GM10266 (cell line): ENCODE results near the gene BCAS3.
"Not testable (repeated sequence)": the region's sequence is repeated elsewhere in the genome, so short reads cannot be mapped to it uniquely, and the experiment has no call there.

ENCODE experiments used
- DNase-seq: peaks from one replicate; pipeline ENCODE4 v3.0.0; 2012; ENCODE audit errors: extremely low spot score
- TF ChIP-seq, protein P1 (sequence below): IDR thresholded peaks from 2 replicates; pipeline ENCODE4 v1.5.1; 2012; ENCODE audit warnings: mild to moderate bottlenecking, low read depth; ENCODE audit not compliant: control insufficient read depth, insufficient read depth; ENCODE audit errors: missing control alignments

BCAS3 gene

DNA sequence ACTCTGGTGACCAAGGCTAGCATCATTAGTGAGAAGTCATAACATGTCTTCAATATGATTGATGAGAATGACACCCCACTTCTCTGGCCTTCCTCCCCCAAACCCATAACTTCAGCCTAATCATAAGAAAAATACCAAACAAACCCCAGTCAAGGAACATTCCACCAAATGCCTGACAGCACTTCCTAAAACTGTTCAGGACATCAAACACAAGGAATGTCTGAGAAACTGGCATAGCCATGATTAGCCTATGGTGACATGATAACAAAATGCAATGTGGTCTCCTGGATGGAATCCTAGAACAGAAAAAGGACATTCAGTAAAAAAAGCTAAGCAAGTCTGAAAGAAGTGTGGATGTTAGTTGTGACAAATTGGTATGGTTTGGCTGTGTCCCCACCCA, 749.9 kb downstream of the BCAS3 start:
- TF ChIP-seq, protein P1, sequence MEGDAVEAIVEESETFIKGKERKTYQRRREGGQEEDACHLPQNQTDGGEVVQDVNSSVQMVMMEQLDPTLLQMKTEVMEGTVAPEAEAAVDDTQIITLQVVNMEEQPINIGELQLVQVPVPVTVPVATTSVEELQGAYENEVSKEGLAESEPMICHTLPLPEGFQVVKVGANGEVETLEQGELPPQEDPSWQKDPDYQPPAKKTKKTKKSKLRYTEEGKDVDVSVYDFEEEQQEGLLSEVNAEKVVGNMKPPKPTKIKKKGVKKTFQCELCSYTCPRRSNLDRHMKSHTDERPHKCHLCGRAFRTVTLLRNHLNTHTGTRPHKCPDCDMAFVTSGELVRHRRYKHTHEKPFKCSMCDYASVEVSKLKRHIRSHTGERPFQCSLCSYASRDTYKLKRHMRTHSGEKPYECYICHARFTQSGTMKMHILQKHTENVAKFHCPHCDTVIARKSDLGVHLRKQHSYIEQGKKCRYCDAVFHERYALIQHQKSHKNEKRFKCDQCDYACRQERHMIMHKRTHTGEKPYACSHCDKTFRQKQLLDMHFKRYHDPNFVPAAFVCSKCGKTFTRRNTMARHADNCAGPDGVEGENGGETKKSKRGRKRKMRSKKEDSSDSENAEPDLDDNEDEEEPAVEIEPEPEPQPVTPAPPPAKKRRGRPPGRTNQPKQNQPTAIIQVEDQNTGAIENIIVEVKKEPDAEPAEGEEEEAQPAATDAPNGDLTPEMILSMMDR = no peak
- no peak for DNase-seq

DNA sequence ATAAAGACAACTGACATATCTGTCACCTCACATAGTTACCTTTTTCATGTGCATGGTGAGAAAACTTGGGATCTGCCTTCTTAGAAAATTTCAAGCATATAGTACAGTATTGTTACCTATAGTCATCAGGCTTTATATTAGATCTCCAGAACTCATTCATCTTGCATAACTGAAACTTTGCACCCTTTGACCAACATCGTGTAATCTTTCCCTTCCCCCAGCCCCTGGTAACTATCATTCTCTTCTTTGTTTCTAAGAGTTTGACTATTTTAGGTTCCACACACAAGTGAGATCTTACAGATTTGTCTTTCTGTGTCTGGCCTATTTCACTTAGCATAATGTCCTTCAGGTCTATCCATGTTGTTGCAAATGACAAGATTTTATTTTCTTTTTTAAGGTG, 751.6 kb downstream of the BCAS3 start:
- DNase-seq = no peak
- TF ChIP-seq, protein P1 = no peak

DNA sequence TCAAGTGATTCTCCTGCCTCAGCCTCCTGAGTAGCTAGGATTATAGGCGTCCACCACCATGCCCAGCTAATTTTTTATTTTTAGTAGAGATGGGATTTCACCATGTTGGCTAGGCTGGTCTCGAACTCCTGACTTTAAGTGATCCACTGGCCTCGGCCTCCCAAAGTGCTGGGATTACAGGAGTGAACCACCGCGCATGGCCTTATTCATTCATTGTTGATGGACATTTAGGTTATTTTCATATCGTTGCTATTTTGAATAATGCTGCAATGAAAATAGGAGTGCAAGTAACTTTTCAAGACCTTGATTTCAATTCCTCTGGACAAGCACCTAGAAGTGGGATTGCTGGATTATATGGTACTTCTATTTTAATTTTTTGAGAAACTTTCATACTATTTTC, 752.2 kb downstream of the BCAS3 start:
- not testable (repeated sequence) for DNase-seq

DNA sequence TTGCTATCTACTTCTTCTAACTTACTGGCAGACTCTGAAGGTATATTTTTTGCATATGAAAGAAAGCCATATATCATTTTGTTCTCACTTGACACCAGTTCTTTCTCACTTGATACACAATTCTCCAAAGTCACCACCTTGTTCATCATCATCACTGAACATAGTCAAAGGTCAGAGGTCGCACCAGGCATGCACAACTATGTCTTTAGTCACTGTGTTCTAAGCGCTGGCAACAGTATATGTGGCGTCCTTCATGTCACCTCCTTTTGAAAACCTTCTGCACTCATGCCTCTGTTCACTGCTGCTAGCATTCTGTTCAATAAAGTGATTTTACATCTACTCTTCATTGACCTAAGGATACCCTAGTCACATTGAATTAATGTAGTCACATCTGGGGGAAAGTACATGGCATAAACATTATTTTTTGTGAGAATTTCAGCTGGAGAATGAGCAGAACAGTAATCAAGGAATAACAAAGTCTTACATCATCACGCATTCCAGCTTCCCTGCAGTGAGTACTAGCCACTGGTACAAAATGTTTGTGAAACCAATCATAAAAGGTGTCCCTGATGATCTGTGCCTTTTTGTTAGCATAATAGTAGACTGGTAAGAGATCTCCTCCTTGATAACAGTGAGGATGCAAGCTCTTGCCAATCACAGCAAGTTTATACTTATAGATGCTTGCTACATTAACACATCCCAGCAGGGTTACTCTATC, 754.1 kb downstream of the BCAS3 start:
- TF ChIP-seq, protein P1 = no peak
- no peak for DNase-seq

DNA sequence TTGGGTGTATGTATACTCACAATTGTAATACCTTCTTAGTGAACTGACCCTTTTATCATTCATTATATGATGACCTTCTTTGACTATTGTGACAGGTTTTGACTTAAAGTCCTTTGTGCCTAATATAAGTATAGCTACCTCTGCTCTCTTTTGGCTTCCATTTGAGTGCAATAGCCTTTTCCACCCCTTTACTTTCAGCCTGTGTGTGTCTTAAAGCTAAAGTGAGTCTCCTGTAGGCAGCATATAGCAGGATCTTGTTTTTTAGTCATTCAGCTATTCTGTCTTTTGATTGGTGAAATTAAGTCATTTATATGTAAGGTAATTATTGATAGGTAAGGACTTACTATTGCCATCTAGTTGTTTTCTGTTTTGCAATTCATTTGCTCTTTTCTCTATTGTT, 758.6 kb downstream of the BCAS3 start:
- DNase-seq = no peak

DNA sequence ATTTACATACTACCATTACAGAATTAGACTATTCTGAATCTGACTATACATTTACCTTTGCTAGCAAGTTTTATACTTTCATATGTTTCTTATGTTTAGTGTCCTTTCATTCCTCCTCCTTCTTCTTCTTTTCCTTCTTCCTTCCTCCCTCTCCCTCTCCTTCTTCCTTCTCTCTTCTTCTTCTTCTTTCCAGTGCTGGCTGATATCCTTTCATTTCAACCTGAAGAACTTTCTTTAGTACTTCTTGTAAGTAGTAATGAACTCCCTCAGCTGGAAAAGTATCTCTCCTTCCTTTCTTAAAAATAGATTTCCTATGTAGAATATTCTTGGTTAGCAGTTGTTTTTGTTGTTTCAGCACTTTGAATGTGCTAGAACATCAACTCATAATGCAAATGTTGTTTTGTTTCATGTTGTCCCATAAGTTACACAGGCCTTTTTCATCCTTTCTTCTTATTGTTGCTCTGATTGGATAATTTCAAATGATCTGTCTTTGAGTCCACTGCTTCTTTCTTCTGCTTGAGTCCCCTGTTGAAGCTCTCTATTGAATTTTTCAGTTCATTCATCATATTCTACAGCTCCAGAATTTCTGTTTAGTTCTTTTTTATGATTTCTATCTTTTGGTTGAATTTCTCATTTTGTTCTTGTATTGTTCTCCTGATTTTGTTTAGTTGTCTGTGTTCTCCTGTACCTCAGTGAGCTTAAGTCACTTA, 759.5 kb downstream of the BCAS3 start:
- DNase-seq = no peak
- TF ChIP-seq, protein P1 = no peak

More for the DNA sequence above, 758.6 kb downstream of the BCAS3 start:
- TF ChIP-seq, protein P1 = no peak

DNA sequence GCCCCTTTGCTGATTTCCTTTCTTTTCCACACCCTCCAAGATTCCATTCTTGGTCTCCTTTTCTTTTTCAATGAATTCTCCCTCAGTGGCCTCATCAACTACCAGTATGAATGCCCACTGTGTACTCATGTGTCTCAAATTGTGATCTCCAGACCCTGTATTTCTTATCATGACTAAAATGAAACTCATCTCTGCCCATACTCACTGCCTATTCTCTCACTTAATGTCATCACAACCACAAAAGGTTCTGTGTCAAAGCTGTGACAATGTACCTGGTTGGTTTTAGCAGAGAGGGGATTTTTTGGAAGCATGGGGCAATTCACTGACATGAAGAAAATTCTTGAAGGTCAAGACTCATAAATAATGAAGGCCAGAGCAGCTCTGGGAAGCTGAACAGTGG, 763.0 kb downstream of the BCAS3 start:
- TF ChIP-seq, protein P1 = no peak
- DNase-seq = peak; percentile 22

DNA sequence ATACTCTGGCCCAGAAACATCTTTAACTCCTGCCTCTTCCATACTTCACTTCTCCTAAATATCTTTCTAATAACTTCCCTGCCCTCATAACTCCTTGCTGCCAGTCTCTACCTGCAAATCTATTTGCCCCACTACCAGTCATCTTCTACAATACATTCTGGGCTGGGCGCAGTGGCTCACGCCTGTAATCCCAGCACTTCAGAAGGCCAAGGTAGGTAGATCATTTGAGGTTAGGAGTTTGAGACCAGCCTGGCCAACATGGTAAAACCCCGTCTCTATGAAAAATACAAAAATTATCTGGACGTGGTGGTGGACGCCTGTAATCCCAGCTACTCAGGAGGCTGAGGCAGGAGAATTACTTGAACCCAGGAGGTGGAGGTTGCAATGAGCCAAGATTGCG, 763.9 kb downstream of the BCAS3 start:
- not testable (repeated sequence) for DNase-seq
